Measurements from ENCODE around the gene ZNF70.

GRCh38 chr22:23690713-23691112, 60.2 kb downstream of the ZNF70 start, which contains the start of gene RGL4:
- TF ChIP-seq CTCF (conservative IDR thresholded peaks at IDR 0.05), result no peak
- TF ChIP-seq EZH2 (IDR thresholded peaks at IDR 0.05; ENCODE audit: low read depth), result no peak

Measured in PC-9 (cell line).